Right renal pelvis (tissue), 4 donors: ENCODE data around the gene UNC5C. TPM values are rescaled to one million over a fixed set of nuclear protein-coding genes. Genes with fewer than 3 reads are reported as not detected.

ENCODE experiments used
- DNase-seq, 4 donors: peaks; one replicate each; pipeline ENCODE4 v3.0.0-alpha.2; 2013; ENCODE audit warnings: low read depth in 4 of 4, low spot score in 3 of 4, missing footprints in 1 of 4
- polyA plus RNA-seq, 4 donors: library from polyadenylated mRNA; unstranded; fragments of 120-200 nt; gene quantifications; one replicate each; pipeline ENCODE4 v1.2.1, GENCODE V29; 2013; ENCODE audit not compliant: insufficient read length in 4 of 4

UNC5C gene
- polyA plus RNA-seq, 4 donors, result 35.4 to 42.9 (median 38.2) TPM

DNA sequence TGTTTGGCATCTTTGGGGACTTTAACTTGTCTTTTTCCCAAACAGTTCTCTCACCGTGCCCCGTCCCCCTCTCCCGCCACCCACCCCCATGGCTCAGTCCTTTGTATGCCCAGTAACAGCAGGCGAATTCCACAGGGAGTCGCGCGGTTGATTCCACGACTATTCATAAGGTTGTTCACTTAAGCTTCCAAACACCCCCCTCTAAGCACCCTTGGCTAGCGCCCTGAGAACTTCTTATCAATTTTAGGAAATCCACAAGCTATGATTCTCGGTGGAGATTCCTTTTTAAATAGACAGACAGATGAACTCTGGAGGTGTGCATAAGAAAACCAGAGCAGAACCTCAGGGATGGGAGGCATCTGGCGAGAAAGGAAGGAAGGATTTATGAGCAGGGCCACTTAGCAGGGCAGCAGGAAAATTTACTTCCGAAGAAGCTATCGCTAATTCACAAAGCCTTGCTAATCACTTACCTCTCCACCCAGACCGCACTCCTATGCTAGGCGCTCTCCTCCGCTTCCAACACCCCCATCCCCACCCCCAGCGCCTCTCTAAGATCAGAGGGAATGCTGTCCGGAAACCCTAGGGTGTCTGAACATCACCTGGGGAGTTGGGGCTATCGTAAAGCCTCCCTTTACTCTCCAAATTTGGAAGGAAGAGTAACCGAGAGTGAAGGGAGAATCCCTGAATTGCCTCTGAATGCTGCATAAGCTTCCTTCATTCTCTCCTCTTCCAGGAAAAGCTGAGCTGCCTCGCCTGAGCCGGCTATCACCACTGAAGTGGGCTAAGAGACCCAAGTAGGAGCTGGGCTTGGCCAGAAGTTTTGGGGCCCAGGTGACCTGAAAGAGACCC, 1.7 kb downstream of the UNC5C start:
- no peak for DNase-seq

GRCh38 chr4:95546221-95546620, 2.6 kb downstream of the UNC5C start:
- DNase-seq, result no peak

DNA sequence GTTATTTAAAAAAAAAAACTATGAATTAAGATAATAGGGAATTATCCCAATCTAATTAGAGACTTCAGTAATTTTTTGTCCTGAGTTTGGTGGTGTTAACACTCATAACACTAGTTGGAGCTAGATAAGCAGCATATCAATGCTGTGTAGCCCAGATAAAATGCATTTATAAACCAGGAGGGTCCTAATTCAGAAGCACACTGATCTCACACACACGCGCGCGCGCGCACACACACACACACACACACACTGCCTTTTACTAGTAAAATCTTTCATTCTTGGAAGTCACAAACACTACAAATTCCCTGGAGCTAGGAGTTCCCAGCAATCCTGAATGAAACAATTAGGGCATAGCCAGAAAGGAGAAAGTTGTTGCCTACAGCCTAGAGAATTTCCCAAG, 3.2 kb downstream of the UNC5C start:
- no peak for DNase-seq

DNA sequence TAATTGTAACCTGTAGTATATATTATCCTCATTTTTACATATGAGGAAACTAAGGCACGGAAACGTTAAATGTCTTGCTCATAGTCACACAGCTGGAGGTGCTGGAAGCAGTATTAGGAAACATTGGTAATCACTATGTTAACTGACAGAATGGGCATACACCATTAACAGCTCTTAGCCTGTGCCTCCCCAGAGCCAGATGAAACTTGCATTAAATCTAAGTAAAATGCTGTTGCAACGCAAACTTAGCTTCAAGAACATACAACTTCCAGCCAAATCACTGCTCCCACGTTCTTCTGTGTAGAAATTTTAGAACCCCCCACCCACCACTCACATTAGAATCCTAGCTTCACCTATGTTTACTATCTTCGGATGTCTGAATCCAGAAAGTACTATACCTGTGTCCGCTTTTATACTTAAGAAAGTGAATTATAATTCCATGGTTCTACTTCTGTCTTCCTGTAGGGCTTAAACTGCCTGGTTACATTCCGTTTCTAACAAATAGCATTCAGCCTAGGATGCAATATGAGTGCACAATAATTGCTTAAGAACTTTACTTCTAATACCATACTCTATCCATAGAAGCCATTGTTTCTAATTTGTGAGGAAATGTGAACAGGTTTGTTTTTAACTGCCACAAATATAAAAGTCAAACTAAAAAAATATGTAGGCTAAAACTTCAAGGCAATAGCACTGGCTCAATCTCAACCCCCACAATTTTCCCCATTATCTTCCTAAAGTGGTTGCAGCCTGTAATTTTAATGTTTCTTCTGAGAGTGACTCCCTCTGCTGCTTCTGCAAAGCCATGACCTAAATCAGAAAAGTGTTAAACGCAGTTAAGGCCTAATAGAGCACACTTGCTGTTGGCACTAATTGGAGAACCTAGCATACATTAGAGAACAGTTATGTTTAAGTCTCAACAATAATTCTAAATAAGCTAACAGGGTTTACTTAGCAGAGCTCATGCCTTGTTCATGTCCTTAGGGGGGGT, 4.4 kb downstream of the UNC5C start:
- no peak for DNase-seq

DNA sequence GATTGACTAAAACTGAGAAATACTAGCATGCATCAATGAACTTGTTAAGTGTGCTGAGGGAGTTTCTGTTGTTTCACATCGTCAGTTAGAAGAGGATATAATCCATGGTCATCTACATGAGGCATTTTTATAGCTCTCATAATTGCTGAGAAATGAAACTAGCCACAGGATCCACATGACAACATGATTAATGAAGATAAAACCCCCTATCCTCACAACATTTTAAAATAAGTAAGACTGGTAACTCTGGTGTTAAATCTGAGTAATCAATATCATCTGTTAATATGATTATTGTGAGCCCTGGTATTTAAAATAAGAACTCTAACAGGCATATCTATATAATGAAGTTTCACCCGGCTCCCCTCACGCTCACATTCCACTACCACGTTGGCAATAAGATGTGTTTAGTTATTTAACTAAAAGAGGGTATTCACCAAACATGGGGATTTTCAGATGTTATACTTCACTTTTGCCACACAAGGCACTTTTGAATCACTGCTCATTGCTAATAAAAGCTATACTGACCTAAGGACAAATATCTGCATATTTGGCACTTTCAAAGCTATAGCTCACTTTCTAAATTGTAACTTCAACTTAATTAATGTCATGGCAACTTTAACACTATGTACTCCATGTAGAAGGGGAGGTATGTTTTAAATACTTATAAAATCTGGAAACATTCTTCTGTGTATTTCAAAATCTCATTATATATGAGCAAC, 6.7 kb downstream of the UNC5C start:
- DNase-seq, result no peak

DNA sequence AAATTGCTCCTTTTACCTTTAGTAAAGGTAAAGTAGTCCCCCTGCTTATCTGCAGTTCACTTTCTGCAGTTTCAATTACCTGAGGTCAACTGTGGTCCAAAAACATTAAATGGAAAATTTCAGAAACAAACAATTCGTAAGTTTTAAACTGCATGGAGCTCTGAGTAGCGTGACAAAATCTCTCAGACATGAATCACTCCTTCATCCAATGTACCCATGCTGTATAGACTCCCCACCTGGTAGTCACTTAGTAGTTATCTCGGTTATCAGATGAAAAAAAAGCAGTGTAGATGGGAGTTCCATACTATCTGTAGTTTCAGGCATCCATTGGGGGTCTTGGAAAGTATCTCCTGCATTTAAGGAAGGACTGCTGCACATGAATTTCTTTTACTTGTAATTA, 7.7 kb downstream of the UNC5C start:
- no peak for DNase-seq

- DNase-seq, result no peak
These were observed 8.5 kb downstream of the UNC5C start for GRCh38 chr4:95540227-95540626.

DNA sequence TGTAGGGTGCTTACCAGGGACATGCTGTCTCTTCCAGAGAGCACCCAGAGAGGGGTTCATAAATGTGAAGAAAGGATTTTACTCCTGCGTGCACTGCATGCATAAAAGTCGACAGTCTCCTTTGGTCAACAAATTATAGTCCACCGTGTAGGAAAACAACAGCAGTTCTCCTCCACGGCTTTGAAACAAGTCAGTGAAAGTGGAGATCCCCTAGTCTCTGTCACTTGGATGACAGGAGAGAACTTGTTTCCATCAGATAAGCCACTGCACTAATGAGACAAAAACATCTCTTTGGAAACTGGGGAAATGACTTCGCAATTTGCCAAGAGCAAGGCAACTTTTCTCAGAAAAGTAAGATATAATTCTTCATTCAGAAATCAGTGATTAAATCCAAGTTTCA, 9.7 kb downstream of the UNC5C start:
- no peak for DNase-seq

DNA sequence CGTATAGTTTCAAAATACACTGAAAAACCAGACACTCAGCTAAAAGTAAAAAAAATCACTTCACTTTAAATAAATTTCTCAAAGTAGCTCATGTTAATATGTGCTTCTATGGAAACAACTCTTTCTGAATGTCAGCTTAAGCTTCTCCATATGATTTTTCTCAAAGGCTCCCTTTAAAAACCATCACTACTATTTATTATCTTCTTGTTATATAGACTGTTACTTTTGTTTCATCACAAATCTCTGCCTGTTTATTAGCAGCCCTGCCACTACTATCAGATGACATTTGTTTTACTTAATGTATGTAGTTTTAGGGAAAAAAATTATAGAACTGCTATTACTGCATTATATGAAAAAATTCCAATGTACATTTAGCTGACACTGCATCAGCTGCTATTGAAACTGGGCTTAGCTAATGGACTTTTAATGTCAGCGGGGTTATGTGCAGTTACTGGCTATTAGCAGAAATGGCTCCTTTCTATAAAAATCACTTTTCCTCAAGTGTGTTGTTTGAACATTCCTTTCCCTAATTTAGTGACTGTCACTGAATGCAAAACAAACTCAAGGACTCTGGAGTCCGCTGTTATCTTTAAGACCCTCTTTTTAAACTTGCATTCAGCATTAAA, 10.8 kb downstream of the UNC5C start:
- no peak for DNase-seq

DNA sequence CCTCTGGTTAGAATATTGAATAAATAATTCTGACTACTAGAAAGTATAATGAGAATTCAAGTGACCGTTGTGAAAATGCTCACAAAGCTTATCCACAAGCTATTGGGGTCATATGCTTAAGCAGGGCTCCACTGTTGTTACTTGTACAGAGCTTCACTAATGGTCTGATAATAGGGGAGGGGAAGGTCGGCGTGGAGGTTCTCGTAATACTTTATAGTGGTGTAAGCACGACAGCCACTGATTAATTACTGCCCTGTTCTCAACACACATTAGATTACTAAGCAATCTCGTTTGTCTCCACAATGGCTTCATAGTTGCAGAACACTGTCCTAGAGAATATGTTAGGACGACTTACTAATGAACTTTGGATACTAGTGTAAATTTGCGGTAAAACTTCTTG, 11.6 kb downstream of the UNC5C start:
- no peak for DNase-seq

DNA sequence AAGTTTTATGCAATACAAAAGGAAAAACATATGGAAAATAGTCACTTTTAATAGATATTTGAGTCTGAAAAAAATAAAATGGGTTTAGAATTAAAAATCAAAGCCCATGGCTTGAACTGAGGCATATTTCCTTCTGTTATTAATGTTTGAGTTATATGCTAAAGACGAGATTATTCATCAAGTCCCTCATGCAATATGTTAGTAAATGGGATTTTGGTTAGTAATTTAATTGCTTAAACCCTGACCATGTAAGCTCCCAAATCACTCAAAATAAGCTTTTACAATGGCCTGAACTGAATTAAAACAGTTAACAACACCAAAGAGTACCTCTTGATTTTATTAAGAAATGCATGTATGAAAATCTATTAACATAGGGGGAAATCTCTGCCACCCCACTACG, 12.1 kb downstream of the UNC5C start:
- DNase-seq, result no peak

GRCh38 chr4:95535180-95535579, 13.6 kb downstream of the UNC5C start:
- no peak for DNase-seq

- no peak for DNase-seq
These were observed 14.7 kb downstream of the UNC5C start for GRCh38 chr4:95534032-95534431.

GRCh38 chr4:95533254-95533653, 15.5 kb downstream of the UNC5C start:
- no peak for DNase-seq

- DNase-seq, result no peak
These were observed 16.5 kb downstream of the UNC5C start for GRCh38 chr4:95532305-95532704.

GRCh38 chr4:95531141-95531540, 17.6 kb downstream of the UNC5C start:
- no peak for DNase-seq

- DNase-seq, result no peak
These were observed 18.8 kb downstream of the UNC5C start for GRCh38 chr4:95529946-95530345.

DNA sequence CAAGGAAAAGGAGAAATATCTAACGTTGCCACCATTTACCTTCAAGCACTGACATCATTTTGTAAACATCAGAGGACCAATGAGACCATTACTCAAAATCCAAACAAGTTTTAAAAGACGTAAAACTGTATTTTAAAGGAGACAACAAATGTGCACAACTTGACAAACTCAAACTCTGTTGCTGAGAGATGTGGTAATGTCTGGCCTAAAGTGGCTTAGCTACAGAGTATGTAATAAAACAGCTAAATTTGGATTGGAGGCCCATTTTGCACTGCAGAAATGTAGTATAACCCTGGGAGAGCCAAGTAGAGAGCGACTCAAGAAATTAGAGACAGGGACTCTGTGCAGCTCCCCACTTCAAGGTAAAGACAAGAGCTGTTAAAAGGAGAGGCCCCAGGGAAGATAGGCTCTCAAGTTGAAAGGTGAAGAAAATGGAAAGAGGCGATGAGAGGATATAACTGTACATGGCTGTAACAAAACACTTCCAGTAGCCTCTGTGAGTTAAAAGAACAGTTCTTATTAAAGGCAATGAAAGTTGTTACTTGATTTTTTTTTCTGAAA, 20.3 kb downstream of the UNC5C start:
- no peak for DNase-seq

DNA sequence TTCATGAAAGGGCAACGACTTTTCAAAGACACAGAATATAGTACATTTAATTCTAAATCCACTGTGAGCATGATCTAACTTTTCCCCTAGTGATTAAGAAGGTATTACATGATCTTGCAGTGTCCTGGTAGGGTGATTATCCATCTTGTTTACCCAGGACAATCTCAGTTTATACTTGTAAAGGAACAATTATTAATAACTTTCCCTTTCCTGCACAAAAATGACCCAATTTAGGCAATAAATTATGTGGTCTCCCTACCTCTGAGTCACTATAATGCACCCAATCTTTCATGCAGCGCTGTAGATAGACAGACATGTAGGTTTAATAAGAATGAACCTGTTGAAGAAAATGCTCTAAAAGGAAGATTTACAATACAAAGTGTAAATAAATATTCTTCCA, 22.7 kb downstream of the UNC5C start:
- DNase-seq, result no peak

DNA sequence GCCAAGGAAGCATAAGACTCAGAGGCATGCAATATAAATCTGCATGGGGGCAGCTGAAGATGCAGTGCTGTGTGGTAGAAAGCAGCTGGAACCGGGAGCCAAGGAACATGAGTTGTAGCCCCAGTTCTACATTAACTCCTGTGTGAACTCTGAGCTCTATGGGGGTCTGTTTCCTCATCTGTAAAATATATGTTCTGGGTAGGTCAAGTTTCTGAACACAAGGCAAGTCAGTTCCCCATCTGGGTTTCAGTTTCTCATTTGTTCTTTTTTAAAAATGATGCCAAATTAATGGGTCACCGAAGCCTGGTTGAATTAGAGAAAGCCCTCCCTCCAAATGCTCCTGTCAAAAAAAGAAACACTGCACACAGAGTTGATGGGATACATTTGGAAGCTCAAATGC, 24.0 kb downstream of the UNC5C start:
- no peak for DNase-seq
